MM.1S (cell line): ENCODE results near the gene PLCG2.

Experiments used
- CTCF ChIP-seq: fragments of 300-600 bp; sonication (generic); IDR thresholded peaks from 2 replicates; pipeline ENCODE4 v1.5.1; 2016; ENCODE audit warnings: antibody characterized with exemption, low read length, mixed read lengths
- EZH2 ChIP-seq: fragments of 300-600 bp; sonication (generic); optimal IDR thresholded peaks from 2 replicates; pipeline ENCODE3; 2017; ENCODE audit warnings: low read depth, mild to moderate bottlenecking, antibody characterized with exemption, low read length, mixed read lengths
- EZH2phosphoT487 ChIP-seq: fragments of 300-600 bp; sonication (generic); IDR thresholded peaks from 2 replicates; pipeline ENCODE4 v1.6.1; 2018; ENCODE audit warnings: antibody characterized with exemption, low read length

- no peak for TF ChIP-seq EZH2
- no peak for TF ChIP-seq CTCF
- no peak for TF ChIP-seq EZH2phosphoT487
Measured at GRCh38 chr16:81967358-81967757, 188.3 kb downstream of the PLCG2 start.
